Adrenal gland (tissue), 12 donors: Measurements from ENCODE around the gene DNMT1. TPM values are rescaled to one million over a fixed set of nuclear protein-coding genes. Genes with fewer than 3 reads are reported as not detected.

ENCODE experiments used
- DNase-seq, 7 donors: peaks; one replicate each; pipeline ENCODE4 v3.0.0-alpha.2; 2019 to 2020
- H3K27ac ChIP-seq, 5 donors: fragments of 200-600 bp; sonication (generic) in 4 of 5; 1 replicate in 3 of 5; 2 replicates in 2 of 5; pipeline versions ENCODE4 v1.5.1 to v1.8.0; 2016 to 2020; ENCODE audit warnings: mild to moderate bottlenecking in 1 of 5
- H3K27me3 ChIP-seq: fragments of 200-600 bp; 2 replicates; pipeline ENCODE4 v1.8.0; 2021
- H3K36me3 ChIP-seq, 2 donors: fragments of 200-600 bp; replicated peaks in 1 of 2; 1 replicate in 1 of 2; 2 replicates in 1 of 2; pipeline versions ENCODE4 v1.5.1 to v1.8.0; 2018 to 2022
- H3K4me1 ChIP-seq, 2 donors: fragments of 200-600 bp; replicated peaks in 1 of 2; 1 replicate in 1 of 2; 2 replicates in 1 of 2; pipeline versions ENCODE4 v1.5.1 to v1.8.0; 2018 to 2021
- H3K4me3 ChIP-seq, 4 donors: fragments of 200-600 bp; sonication (generic) in 3 of 4; one replicate each; pipeline ENCODE4 v1.5.1; 2016 to 2018
- H3K9me3 ChIP-seq, 3 donors: fragments of 200-600 bp; sonication (generic) in 1 of 3; replicated peaks in 1 of 3; 1 replicate in 2 of 3; 2 replicates in 1 of 3; pipeline versions ENCODE4 v1.5.1 to v1.8.0; 2016 to 2021
- POLR2A ChIP-seq, 2 donors: fragments of 450-650 bp; IDR thresholded peaks; one replicate each; pipeline ENCODE4 v1.6.1; 2017; ENCODE audit warnings: antibody characterized with exemption in 2 of 2, mild to moderate bottlenecking in 2 of 2, moderate library complexity in 1 of 2
- WGBS, 4 donors: extraction: QIAGEN DNeasy Blood & Tissue Kit in 2 of 4; methylation state at CpG; one replicate each; pipeline versions ENCODE4 v1.1.5 to v1.1.7; 2013 to 2017; 5-methylcytosine and 5-hydroxymethylcytosine counted together
- intact Hi-C, 2 donors: fragments of 100-400 bp; cut with DNase I; formaldehyde crosslinking; loops; one replicate each; pipeline versions ENCODE4 v1.14.1 to v1.15.0; 2022 to 2023
- polyA plus RNA-seq, 3 donors: library from polyadenylated mRNA; stranded (reverse); fragments of 200-250 nt in 2 of 3; fragments of 350-450 nt in 1 of 3; fragmentation: Illumina TruSeq in 1 of 3; extraction: RNeasy Lipid Tissue Mini Kit (QIAGEN cat#74804) in 1 of 3; gene quantifications; one replicate each; pipeline ENCODE4 v1.2.3, GENCODE V29; 2013 to 2014
- total RNA-seq, 9 donors: library from RNA; depleted of rRNA in 4 of 9; stranded (reverse); fragments of >200 nt in 4 of 9; fragments of 120-200 nt in 1 of 9; fragmentation: NEBNext Ultra II Directional in 1 of 9; extraction: Animal tissue kit (Norgen Biotek cat#: 25700) in 1 of 9; gene quantifications; one replicate each; pipeline versions ENCODE4 v1.1.0 to v1.2.4, GENCODE V29; 2013 to 2023
- TF ChIP-seq, protein P1 (sequence below), 6 experiments: fragments of 450-650 bp in 4 of 6; fragments of 200-600 bp in 2 of 6; sonication (generic) in 1 of 6; IDR thresholded peaks; 1 replicate in 5 of 6; 2 replicates in 1 of 6; pipeline versions ENCODE4 v1.5.1 to v1.8.0; 2016 to 2021; ENCODE audit warnings: antibody characterized with exemption in 6 of 6, mild to moderate bottlenecking in 2 of 6, moderate library complexity in 1 of 6
- donor health status: healthy with polysubstance abuse.
- donor health status: Bipolar disorder and iron deficiency.
- donor health status: DM: yes; HTN: yes; CAD: no.
- donor health status: DM: no; HTN: no; CAD: no.
- donor health status: DM: no; HTN: no; CAD: no.
- donor health status: DM: yes; HTN: yes; CAD: no.

DNMT1 gene
- total and polyA plus RNA-seq, 12 donors = 23.6 to 49.7 (median 36.1) TPM

DNA sequence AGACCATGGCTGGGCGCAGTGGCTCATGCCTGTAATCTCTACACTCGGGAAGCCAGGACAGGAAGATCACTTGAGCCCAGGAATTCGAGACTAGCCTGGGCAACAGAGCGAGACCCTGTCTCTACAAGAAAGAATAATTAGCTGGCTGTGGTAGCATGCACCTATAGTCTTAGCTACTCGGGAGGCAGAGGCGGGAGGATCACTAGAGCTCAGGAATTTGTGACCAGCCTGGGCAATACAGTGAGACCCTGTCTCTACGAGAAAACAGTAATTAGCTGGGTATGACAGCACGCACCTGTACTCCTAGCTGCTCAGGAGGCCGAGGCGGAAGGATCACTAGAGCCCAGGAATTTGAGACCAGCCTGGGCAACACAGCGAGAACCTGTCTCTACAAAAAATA, 7.4 kb downstream of the DNMT1 start:
- H3K4me1 ChIP-seq = no peaks in the 10 kb centered on the region
- peaks cover 0 to 12% of the 10 kb centered on the region in 2 donors for H3K36me3 ChIP-seq
- 88 to 94% (median 93%) methylated on average over 11 of the region's 11 CpGs for WGBS, 4 donors
- intact Hi-C loops = no loop called here
- TF ChIP-seq, protein P1, sequence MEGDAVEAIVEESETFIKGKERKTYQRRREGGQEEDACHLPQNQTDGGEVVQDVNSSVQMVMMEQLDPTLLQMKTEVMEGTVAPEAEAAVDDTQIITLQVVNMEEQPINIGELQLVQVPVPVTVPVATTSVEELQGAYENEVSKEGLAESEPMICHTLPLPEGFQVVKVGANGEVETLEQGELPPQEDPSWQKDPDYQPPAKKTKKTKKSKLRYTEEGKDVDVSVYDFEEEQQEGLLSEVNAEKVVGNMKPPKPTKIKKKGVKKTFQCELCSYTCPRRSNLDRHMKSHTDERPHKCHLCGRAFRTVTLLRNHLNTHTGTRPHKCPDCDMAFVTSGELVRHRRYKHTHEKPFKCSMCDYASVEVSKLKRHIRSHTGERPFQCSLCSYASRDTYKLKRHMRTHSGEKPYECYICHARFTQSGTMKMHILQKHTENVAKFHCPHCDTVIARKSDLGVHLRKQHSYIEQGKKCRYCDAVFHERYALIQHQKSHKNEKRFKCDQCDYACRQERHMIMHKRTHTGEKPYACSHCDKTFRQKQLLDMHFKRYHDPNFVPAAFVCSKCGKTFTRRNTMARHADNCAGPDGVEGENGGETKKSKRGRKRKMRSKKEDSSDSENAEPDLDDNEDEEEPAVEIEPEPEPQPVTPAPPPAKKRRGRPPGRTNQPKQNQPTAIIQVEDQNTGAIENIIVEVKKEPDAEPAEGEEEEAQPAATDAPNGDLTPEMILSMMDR (IDR thresholded peaks at IDR 0.05) = no peak
- TF ChIP-seq POLR2A (IDR thresholded peaks at IDR 0.05) = no peak
- H3K9me3 ChIP-seq = no peaks in the 10 kb centered on the region
- H3K27ac ChIP-seq = no peak overlapping the region
- no peaks in the 10 kb centered on the region for H3K27me3 ChIP-seq
- no peak for DNase-seq
- H3K4me3 ChIP-seq = no peak overlapping the region

DNA sequence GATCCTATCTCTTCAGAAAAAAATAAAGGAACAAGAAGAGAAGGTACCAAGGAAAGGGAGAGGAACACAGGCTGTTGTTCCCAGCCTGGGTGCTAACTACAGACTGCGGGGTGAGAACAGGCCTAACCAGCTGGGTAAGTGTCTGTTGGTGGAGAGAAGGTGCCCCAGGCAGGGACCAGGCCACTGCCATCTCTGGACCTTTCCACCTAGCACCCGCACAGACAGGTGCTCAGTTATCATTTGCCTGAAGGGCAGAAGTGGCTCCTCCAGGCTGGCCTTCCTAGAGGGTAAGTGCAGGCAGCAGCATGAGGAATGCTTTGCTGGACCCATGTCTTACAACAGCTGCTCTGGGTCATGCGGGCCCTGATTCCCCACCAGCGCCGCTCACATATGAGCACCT, 10.1 kb downstream of the DNMT1 start:
- no peak for DNase-seq
- Histone ChIP-seq H3K9me3 (no peaks in the 10 kb centered on the region), H3K4me3 (no peak overlapping the region), H3K27ac (no peak overlapping the region), H3K36me3 (peaks cover 0 to 28% of the 10 kb centered on the region in 2 donors), H3K4me1 (no peaks in the 10 kb centered on the region), H3K27me3 (no peaks in the 10 kb centered on the region)
- 91 to 100% (median 95%) methylated on average over 2 to 5 of the region's 5 CpGs for WGBS, 4 donors
- intact Hi-C loops = no loop called here
- TF ChIP-seq POLR2A (IDR thresholded peaks at IDR 0.05) = no peak
- TF ChIP-seq, protein P1 (IDR thresholded peaks at IDR 0.05) = no peak

DNA sequence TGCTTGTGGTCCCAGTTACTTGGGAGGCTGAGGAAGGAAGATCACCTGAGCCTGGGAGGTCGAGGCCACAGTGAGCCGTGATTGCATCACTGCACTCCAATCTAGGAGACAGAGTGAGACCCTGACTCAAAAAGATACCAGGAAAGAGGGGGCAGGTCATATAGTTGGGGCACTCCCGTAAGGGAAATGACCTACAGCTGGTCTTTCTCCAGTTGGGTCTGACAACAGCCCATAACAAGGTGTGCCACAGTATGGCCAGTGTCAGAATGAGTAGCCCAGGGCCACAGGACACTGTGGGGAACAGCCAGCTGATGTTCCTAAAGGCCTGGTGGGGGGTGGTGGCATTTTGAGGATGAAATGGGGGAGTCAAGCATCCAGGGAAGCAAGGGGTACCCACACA, 10.8 kb downstream of the DNMT1 start:
- DNase-seq = no peak
- Histone ChIP-seq H3K27ac (no peak overlapping the region), H3K9me3 (no peaks in the 10 kb centered on the region), H3K4me3 (no peak overlapping the region), H3K27me3 (no peaks in the 10 kb centered on the region), H3K4me1 (no peaks in the 10 kb centered on the region), H3K36me3 (peaks cover 0 to 34% of the 10 kb centered on the region in 2 donors)
- WGBS, 4 donors = 83 to 98% (median 88%) methylated on average over 3 of the region's 3 CpGs
- TF ChIP-seq POLR2A (IDR thresholded peaks at IDR 0.05) = no peak
- TF ChIP-seq, protein P1 (IDR thresholded peaks at IDR 0.05) = no peak
- intact Hi-C loops = no loop called here

DNA sequence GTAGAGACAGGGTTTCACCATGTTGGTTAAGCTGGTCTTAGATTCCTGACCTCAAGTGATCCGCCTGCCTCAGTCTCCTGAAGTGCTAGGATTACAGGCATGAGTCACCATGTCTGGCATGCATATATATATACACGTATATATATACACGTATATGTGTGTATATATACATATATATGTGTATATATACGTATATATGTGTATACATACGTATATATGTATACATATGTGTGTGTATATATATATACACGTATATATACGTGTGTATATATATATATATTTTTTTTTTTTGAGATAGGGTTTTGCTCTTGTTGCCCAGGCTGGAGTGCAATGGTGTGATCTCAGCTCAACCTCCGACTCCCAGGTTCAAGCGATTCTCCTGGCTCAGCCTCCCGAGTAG, 11.9 kb downstream of the DNMT1 start:
- intact Hi-C loops = no loop called here
- no peak for DNase-seq
- Histone ChIP-seq H3K4me3 (no peak overlapping the region), H3K27ac (no peak overlapping the region), H3K36me3 (peaks cover 0 to 41% of the 10 kb centered on the region in 2 donors), H3K9me3 (no peaks in the 10 kb centered on the region), H3K27me3 (no peaks in the 10 kb centered on the region), H3K4me1 (no peaks in the 10 kb centered on the region)
- 89 to 93% (median 91%) methylated on average over 10 of the region's 10 CpGs for WGBS, 4 donors
- TF ChIP-seq POLR2A (IDR thresholded peaks at IDR 0.05) = no peak
- TF ChIP-seq, protein P1 (IDR thresholded peaks at IDR 0.05) = no peak
